Uterus (tissue), 4 donors: ENCODE data around the gene FRMD8. TPM values are rescaled to one million over a fixed set of nuclear protein-coding genes. Genes with fewer than 3 reads are reported as not detected.

Source experiments
- DNase-seq, 2 donors: peaks; one replicate each; pipeline ENCODE4 v3.0.0-alpha.2; 2019 to 2020
- H3K27ac ChIP-seq, 2 donors: fragments of 200-600 bp; sonication (generic); 1 replicate in 1 of 2; 2 replicates in 1 of 2; pipeline ENCODE4 v1.5.1; 2016 to 2018
- H3K27me3 ChIP-seq, 2 donors: fragments of 200-600 bp; sonication (generic); one replicate each; pipeline ENCODE4 v1.5.1; 2018 to 2019; ENCODE audit warnings: control low read depth in 1 of 2
- H3K36me3 ChIP-seq, 2 donors: fragments of 200-600 bp; sonication (generic); one replicate each; pipeline ENCODE4 v1.5.1; 2019; ENCODE audit warnings: control low read depth in 1 of 2
- H3K4me1 ChIP-seq, 2 donors: fragments of 200-600 bp; sonication (generic); one replicate each; pipeline ENCODE4 v1.5.1; 2018 to 2019; ENCODE audit warnings: control low read depth in 1 of 2
- H3K4me3 ChIP-seq, 2 donors: fragments of 200-600 bp; sonication (generic); 1 replicate in 1 of 2; 2 replicates in 1 of 2; pipeline ENCODE4 v1.5.1; 2018 to 2019; ENCODE audit warnings: mild to moderate bottlenecking in 1 of 2
- H3K9me3 ChIP-seq, 2 donors: fragments of 200-600 bp; sonication (generic); one replicate each; pipeline ENCODE4 v1.5.1; 2019; ENCODE audit warnings: control low read depth in 1 of 2
- POLR2A ChIP-seq, 2 donors: fragments of 450-650 bp; IDR thresholded peaks; one replicate each; pipeline ENCODE4 v1.6.1; 2016; ENCODE audit warnings: antibody characterized with exemption in 2 of 2, mild to moderate bottlenecking in 1 of 2, moderate library complexity in 1 of 2
- intact Hi-C: fragments of 100-400 bp; cut with DNase I; formaldehyde crosslinking; loops from one replicate; pipeline ENCODE4 v1.15.1; 2023; ENCODE audit warnings: low total_unique reads
- total RNA-seq, 4 donors: library from RNA; depleted of rRNA in 3 of 4; stranded (reverse); fragments of >200 nt in 3 of 4; gene quantifications; one replicate each; pipeline versions ENCODE4 v1.1.0 to v1.2.4, GENCODE V29; 2014 to 2023
- TF ChIP-seq, protein P1 (sequence below), 4 experiments: fragments of 200-600 bp in 2 of 4; fragments of 450-650 bp in 2 of 4; sonication (generic) in 2 of 4; IDR thresholded peaks; one replicate each; pipeline ENCODE4 v1.5.1; 2016 to 2019; ENCODE audit warnings: antibody characterized with exemption in 4 of 4, mild to moderate bottlenecking in 2 of 4, moderate library complexity in 1 of 4
- donor health status: DM: yes; HTN: yes; CAD: no.

FRMD8 gene
- total RNA-seq, 4 donors from 2014 or later, result 15.9 to 160 (median 41.5) TPM

- Histone ChIP-seq H3K9me3 (no peaks in the 10 kb centered on the region), H3K27me3 (no peaks in the 10 kb centered on the region), H3K4me1 (no peaks in the 10 kb centered on the region), H3K36me3 (no peaks in the 10 kb centered on the region), H3K27ac (peak overlapping the region; percentile 94 to 95), H3K4me3 (no peak overlapping the region)
- intact Hi-C loops, result no loop called here
- TF ChIP-seq, protein P1, sequence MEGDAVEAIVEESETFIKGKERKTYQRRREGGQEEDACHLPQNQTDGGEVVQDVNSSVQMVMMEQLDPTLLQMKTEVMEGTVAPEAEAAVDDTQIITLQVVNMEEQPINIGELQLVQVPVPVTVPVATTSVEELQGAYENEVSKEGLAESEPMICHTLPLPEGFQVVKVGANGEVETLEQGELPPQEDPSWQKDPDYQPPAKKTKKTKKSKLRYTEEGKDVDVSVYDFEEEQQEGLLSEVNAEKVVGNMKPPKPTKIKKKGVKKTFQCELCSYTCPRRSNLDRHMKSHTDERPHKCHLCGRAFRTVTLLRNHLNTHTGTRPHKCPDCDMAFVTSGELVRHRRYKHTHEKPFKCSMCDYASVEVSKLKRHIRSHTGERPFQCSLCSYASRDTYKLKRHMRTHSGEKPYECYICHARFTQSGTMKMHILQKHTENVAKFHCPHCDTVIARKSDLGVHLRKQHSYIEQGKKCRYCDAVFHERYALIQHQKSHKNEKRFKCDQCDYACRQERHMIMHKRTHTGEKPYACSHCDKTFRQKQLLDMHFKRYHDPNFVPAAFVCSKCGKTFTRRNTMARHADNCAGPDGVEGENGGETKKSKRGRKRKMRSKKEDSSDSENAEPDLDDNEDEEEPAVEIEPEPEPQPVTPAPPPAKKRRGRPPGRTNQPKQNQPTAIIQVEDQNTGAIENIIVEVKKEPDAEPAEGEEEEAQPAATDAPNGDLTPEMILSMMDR (IDR thresholded peaks at IDR 0.05), result no peak
- TF ChIP-seq POLR2A (IDR thresholded peaks at IDR 0.05), result no peak
- DNase-seq, result peak; percentile 19 to 35
Observed at GRCh38 chr11:65452806-65453490, 66.5 kb downstream of the FRMD8 start.

DNA sequence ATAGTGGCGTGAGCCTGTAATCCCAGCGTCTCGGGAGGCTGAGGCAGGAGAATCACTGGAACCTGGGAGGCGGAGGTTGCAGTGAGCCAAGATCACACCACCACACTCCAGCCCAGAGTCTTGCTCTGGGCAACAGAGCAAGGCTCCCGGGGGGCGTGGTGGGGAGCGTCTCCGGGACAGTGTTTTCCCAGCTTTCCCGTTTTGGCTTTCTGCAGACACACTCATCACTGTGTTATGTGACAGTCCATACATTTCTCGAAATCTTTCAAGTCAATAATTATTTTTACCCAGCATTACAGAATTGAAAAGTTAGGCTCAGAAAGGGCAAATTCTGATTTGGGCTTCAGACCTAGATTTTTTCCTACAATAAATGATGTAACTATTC, 67.9 kb downstream of the FRMD8 start:
- H3K4me1 ChIP-seq, result no peaks in the 10 kb centered on the region
- TF ChIP-seq POLR2A (IDR thresholded peaks at IDR 0.05), result no peak
- TF ChIP-seq, protein P1 (IDR thresholded peaks at IDR 0.05), result no peak
- no peak for DNase-seq
- H3K9me3 ChIP-seq, result no peaks in the 10 kb centered on the region
- H3K4me3 ChIP-seq, result peak overlapping the region; percentile 41 to 52
- H3K27me3 ChIP-seq, result no peaks in the 10 kb centered on the region
- peak overlapping the region; percentile 94 to 95 for H3K27ac ChIP-seq
- intact Hi-C loops, result no loop called here
- H3K36me3 ChIP-seq, result no peaks in the 10 kb centered on the region

GRCh38 chr11:65454696-65455456, 68.4 kb downstream of the FRMD8 start:
- Histone ChIP-seq H3K36me3 (no peaks in the 10 kb centered on the region), H3K27ac (peak overlapping the region; percentile 94 to 95), H3K4me3 (peak overlapping the region; percentile 41 to 52), H3K9me3 (no peaks in the 10 kb centered on the region), H3K27me3 (no peaks in the 10 kb centered on the region), H3K4me1 (no peaks in the 10 kb centered on the region)
- intact Hi-C loops, result no loop called here
- peak; percentile 93 to 94 for DNase-seq
- TF ChIP-seq POLR2A (IDR thresholded peaks at IDR 0.05), result peak; percentile 95 to 96
- TF ChIP-seq, protein P1 (IDR thresholded peaks at IDR 0.05), result peak in 3 of 4 experiments; percentile 19 to 26 (median 20)

GRCh38 chr11:65456418-65456817, 70.0 kb downstream of the FRMD8 start:
- no peak for TF ChIP-seq POLR2A (IDR thresholded peaks at IDR 0.05)
- TF ChIP-seq, protein P1 (IDR thresholded peaks at IDR 0.05), result no peak
- DNase-seq, result no peak
- Histone ChIP-seq H3K27me3 (no peaks in the 10 kb centered on the region), H3K27ac (no peak overlapping the region), H3K4me1 (no peaks in the 10 kb centered on the region), H3K4me3 (no peak overlapping the region), H3K36me3 (no peaks in the 10 kb centered on the region), H3K9me3 (no peaks in the 10 kb centered on the region)
- intact Hi-C loops, result no loop called here

DNA sequence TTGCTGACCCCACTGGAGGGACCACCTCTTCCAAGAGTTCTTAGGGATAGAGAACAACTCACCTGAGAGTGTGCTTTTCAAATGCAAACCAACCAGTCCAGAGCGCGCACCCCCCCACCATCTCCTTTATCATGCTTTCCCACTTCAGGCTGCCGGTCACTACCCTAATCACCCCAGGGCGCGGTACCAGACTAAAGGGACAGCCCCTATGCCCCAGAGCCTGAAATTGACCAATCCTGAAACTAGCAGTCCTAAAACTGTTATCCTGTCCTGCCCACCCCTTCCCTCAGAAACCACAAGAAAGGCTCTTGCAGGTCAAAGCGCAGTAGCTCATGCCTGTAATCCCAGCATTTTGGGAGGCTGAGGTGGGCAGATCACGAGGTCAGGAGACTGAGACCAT, 73.1 kb downstream of the FRMD8 start:
- no peak for DNase-seq
- Histone ChIP-seq H3K9me3 (no peaks in the 10 kb centered on the region), H3K27me3 (no peaks in the 10 kb centered on the region), H3K4me3 (no peak overlapping the region), H3K27ac (no peak overlapping the region), H3K36me3 (no peaks in the 10 kb centered on the region), H3K4me1 (no peaks in the 10 kb centered on the region)
- intact Hi-C loops, result no loop called here
- no peak for TF ChIP-seq POLR2A (IDR thresholded peaks at IDR 0.05)
- TF ChIP-seq, protein P1 (IDR thresholded peaks at IDR 0.05), result no peak
